ENCODE data around the gene RHOXF2.
A peak's percentile ranks its signal among the peaks of the same experiment; 100 is the strongest.
"Not testable (repeated sequence)": the region's sequence is repeated elsewhere in the genome, so short reads cannot be mapped to it uniquely, and the experiment has no call there.

Gene RHOXF2

GRCh38 chrX:120144178-120144844 lies 14.1 kb upstream of the RHOXF2 start:
- Histone ChIP-seq H2AFZ (ENCODE audit: low read length, unreplicated experiment) (no peak overlapping the region), H3K27me3 (ENCODE audit: insufficient read depth, low read length) (no peaks in the 10 kb centered on the region), H3K4me3 (ENCODE audit: low read depth, low read length) (peak overlapping the region; percentile 9; the same call in 1 of the 2 replicates), H3K27ac (ENCODE audit: low read depth, low read length) (no peak overlapping the region), H3K79me2 (ENCODE audit: control insufficient read depth, insufficient read depth, low read length, unreplicated experiment) (no peaks in the 10 kb centered on the region), H3K4me1 (ENCODE audit: control insufficient read depth, insufficient read depth, low read length, unreplicated experiment) (no peaks in the 10 kb centered on the region), H3K36me3 (ENCODE audit: insufficient read depth, low read length) (no peaks in the 10 kb centered on the region)

GRCh38 chrX:120145295-120145925 lies 13.0 kb upstream of the RHOXF2 start:
- H3K4me3 ChIP-seq (ENCODE audit: low read depth, low read length), result no peak overlapping the region
- H3K36me3 ChIP-seq (ENCODE audit: insufficient read depth, low read length), result no peaks in the 10 kb centered on the region
- no peaks in the 10 kb centered on the region for H3K79me2 ChIP-seq (ENCODE audit: control insufficient read depth, insufficient read depth, low read length, unreplicated experiment)
- no peaks in the 10 kb centered on the region for H3K4me1 ChIP-seq (ENCODE audit: control insufficient read depth, insufficient read depth, low read length, unreplicated experiment)
- no peak overlapping the region for H2AFZ ChIP-seq (ENCODE audit: low read length, unreplicated experiment)
- H3K27ac ChIP-seq (ENCODE audit: low read depth, low read length), result no peak overlapping the region
- no peaks in the 10 kb centered on the region for H3K27me3 ChIP-seq (ENCODE audit: insufficient read depth, low read length)

DNA sequence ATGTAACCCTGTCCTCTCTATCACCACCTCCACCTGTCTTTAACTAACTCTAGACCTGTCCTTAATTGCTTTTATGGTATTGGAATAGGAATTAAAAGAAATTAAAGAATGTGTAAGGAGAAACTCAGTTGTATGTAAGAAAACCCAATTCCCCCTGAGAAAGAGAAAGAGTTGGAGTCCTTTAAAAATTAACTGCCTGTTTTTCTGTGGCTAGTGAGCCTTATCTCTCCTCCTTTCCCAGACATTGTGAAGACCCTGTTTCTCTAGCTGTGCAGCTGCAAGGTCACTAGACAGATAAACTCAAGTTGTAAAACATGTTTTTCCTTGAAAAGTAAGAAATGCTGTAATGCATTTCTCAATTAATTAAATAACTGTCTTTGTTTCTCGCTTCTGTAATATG lies 12.1 kb upstream of the RHOXF2 start:
- not testable (repeated sequence) for H3K27ac ChIP-seq (ENCODE audit: low read depth, low read length); H3K79me2 ChIP-seq (ENCODE audit: control insufficient read depth, insufficient read depth, low read length, unreplicated experiment); H3K4me1 ChIP-seq (ENCODE audit: control insufficient read depth, insufficient read depth, low read length, unreplicated experiment); H2AFZ ChIP-seq (ENCODE audit: low read length, unreplicated experiment); H3K4me3 ChIP-seq (ENCODE audit: low read depth, low read length); H3K27me3 ChIP-seq (ENCODE audit: insufficient read depth, low read length); H3K36me3 ChIP-seq (ENCODE audit: insufficient read depth, low read length)

- H2AFZ ChIP-seq (ENCODE audit: low read length, unreplicated experiment), result no peak overlapping the region
- no peaks in the 10 kb centered on the region for H3K4me1 ChIP-seq (ENCODE audit: control insufficient read depth, insufficient read depth, low read length, unreplicated experiment)
- no peaks in the 10 kb centered on the region for H3K27me3 ChIP-seq (ENCODE audit: insufficient read depth, low read length)
- H3K36me3 ChIP-seq (ENCODE audit: insufficient read depth, low read length), result no peaks in the 10 kb centered on the region
- H3K27ac ChIP-seq (ENCODE audit: low read depth, low read length), result no peak overlapping the region
- H3K79me2 ChIP-seq (ENCODE audit: control insufficient read depth, insufficient read depth, low read length, unreplicated experiment), result no peaks in the 10 kb centered on the region
- H3K4me3 ChIP-seq (ENCODE audit: low read depth, low read length), result no peak overlapping the region
Observed at GRCh38 chrX:120147537-120147936, 10.9 kb upstream of the RHOXF2 start.

- not testable (repeated sequence) for H3K79me2 ChIP-seq (ENCODE audit: control insufficient read depth, insufficient read depth, low read length, unreplicated experiment); H3K27ac ChIP-seq (ENCODE audit: low read depth, low read length); H3K36me3 ChIP-seq (ENCODE audit: insufficient read depth, low read length); H3K27me3 ChIP-seq (ENCODE audit: insufficient read depth, low read length); H2AFZ ChIP-seq (ENCODE audit: low read length, unreplicated experiment); H3K4me1 ChIP-seq (ENCODE audit: control insufficient read depth, insufficient read depth, low read length, unreplicated experiment); H3K4me3 ChIP-seq (ENCODE audit: low read depth, low read length)
Observed at GRCh38 chrX:120150109-120150744, 8.2 kb upstream of the RHOXF2 start.

- H3K79me2 ChIP-seq (ENCODE audit: control insufficient read depth, insufficient read depth, low read length, unreplicated experiment); H3K27ac ChIP-seq (ENCODE audit: low read depth, low read length); H3K36me3 ChIP-seq (ENCODE audit: insufficient read depth, low read length); H3K4me3 ChIP-seq (ENCODE audit: low read depth, low read length); H3K27me3 ChIP-seq (ENCODE audit: insufficient read depth, low read length); H2AFZ ChIP-seq (ENCODE audit: low read length, unreplicated experiment); H3K4me1 ChIP-seq (ENCODE audit: control insufficient read depth, insufficient read depth, low read length, unreplicated experiment): not testable (repeated sequence)
Observed at GRCh38 chrX:120159086-120159485, 673 bp downstream of the RHOXF2 start.

- not testable (repeated sequence) for H2AFZ ChIP-seq (ENCODE audit: low read length, unreplicated experiment); H3K27ac ChIP-seq (ENCODE audit: low read depth, low read length); H3K4me3 ChIP-seq (ENCODE audit: low read depth, low read length); H3K4me1 ChIP-seq (ENCODE audit: control insufficient read depth, insufficient read depth, low read length, unreplicated experiment); H3K36me3 ChIP-seq (ENCODE audit: insufficient read depth, low read length); H3K79me2 ChIP-seq (ENCODE audit: control insufficient read depth, insufficient read depth, low read length, unreplicated experiment); H3K27me3 ChIP-seq (ENCODE audit: insufficient read depth, low read length)
Observed at GRCh38 chrX:120193254-120193653, 34.8 kb downstream of the RHOXF2 start.

DNA sequence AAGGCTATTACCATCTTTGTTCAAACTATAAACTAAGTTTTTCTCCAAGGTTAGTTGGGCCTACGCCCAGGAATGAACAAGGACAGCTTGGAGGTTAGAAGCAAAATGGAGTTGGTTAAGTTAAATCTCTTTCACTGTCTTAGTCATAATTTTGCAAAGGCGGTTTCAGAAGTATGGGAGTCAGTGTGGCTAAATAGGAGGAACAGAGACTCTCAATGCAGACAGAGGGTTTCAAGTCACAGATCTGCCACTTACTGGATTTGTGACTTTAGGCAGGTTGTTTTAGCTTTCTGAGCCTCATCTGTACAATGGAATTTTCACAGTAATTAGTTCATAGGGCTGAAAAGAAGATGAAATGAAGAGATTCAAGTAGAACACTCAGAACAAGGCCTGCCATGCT lies 35.3 kb downstream of the RHOXF2 start:
- H3K4me3 ChIP-seq (ENCODE audit: low read depth, low read length); H3K79me2 ChIP-seq (ENCODE audit: control insufficient read depth, insufficient read depth, low read length, unreplicated experiment); H3K4me1 ChIP-seq (ENCODE audit: control insufficient read depth, insufficient read depth, low read length, unreplicated experiment); H3K36me3 ChIP-seq (ENCODE audit: insufficient read depth, low read length); H3K27ac ChIP-seq (ENCODE audit: low read depth, low read length); H2AFZ ChIP-seq (ENCODE audit: low read length, unreplicated experiment); H3K27me3 ChIP-seq (ENCODE audit: insufficient read depth, low read length): not testable (repeated sequence)

- H3K27ac ChIP-seq (ENCODE audit: low read depth, low read length); H3K27me3 ChIP-seq (ENCODE audit: insufficient read depth, low read length); H3K4me3 ChIP-seq (ENCODE audit: low read depth, low read length); H3K4me1 ChIP-seq (ENCODE audit: control insufficient read depth, insufficient read depth, low read length, unreplicated experiment); H2AFZ ChIP-seq (ENCODE audit: low read length, unreplicated experiment); H3K36me3 ChIP-seq (ENCODE audit: insufficient read depth, low read length); H3K79me2 ChIP-seq (ENCODE audit: control insufficient read depth, insufficient read depth, low read length, unreplicated experiment): not testable (repeated sequence)
Observed at GRCh38 chrX:120195786-120196185, 37.4 kb downstream of the RHOXF2 start.

GRCh38 chrX:120196626-120197283 lies 38.3 kb downstream of the RHOXF2 start:
- H3K27ac ChIP-seq (ENCODE audit: low read depth, low read length); H3K4me3 ChIP-seq (ENCODE audit: low read depth, low read length); H3K79me2 ChIP-seq (ENCODE audit: control insufficient read depth, insufficient read depth, low read length, unreplicated experiment); H3K36me3 ChIP-seq (ENCODE audit: insufficient read depth, low read length); H2AFZ ChIP-seq (ENCODE audit: low read length, unreplicated experiment); H3K27me3 ChIP-seq (ENCODE audit: insufficient read depth, low read length); H3K4me1 ChIP-seq (ENCODE audit: control insufficient read depth, insufficient read depth, low read length, unreplicated experiment): not testable (repeated sequence)

DNA sequence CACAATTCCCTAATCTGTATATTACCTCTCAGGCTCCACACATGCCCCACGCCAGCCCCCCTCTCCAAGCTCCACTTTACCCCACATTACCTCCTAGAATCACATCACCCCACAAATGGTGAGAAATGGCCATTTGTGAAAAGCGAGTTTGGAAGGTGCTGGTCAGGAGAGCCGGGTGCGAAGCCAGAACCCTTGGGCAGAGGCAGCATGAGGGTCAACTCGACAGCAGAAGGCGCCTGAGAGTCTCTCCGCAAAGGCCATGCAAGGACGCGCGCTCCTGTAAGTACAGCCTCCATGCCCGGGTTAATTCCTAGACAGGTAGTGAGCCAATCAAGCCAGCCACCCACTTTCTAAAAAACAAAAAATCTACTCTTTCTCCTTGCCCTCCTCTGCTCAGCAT lies 42.4 kb downstream of the RHOXF2 start:
- Histone ChIP-seq H2AFZ (ENCODE audit: low read length, unreplicated experiment) (no peak overlapping the region), H3K4me3 (ENCODE audit: low read depth, low read length) (no peak overlapping the region), H3K79me2 (ENCODE audit: control insufficient read depth, insufficient read depth, low read length, unreplicated experiment) (no peaks in the 10 kb centered on the region), H3K27ac (ENCODE audit: low read depth, low read length) (no peak overlapping the region), H3K27me3 (ENCODE audit: insufficient read depth, low read length) (peaks cover 10% of the 10 kb centered on the region), H3K4me1 (ENCODE audit: control insufficient read depth, insufficient read depth, low read length, unreplicated experiment) (no peaks in the 10 kb centered on the region), H3K36me3 (ENCODE audit: insufficient read depth, low read length) (no peaks in the 10 kb centered on the region)

All from ACC112 (cell line).